ENCODE measurements around the gene PHF11. TPM values are rescaled to one million over a fixed set of nuclear protein-coding genes. Genes with fewer than 3 reads are reported as not detected.

Gene PHF11
- total RNA-seq, 6 experiments from 2014 or later = 17.6 to 31.0 (median 25.3) TPM

- no peak for DNase-seq
- Mint-ChIP-seq H3K4me1 (ENCODE audit: low read depth) (peaks cover 10% of the 10 kb centered on the region), H3K4me3 (no peak overlapping the region), H3K36me3 (ENCODE audit: low read depth) (peaks cover 29% of the 10 kb centered on the region), H3K27me3 (ENCODE audit: insufficient read depth) (no peaks in the 10 kb centered on the region), H3K9me3 (no peaks in the 10 kb centered on the region), H3K27ac (no peak overlapping the region)
- TF ChIP-seq CTCF (IDR thresholded peaks at IDR 0.05) = no peak
These were observed 40.6 kb downstream of the PHF11 start for GRCh38 chr13:49536144-49536873.

- no peak for TF ChIP-seq CTCF (IDR thresholded peaks at IDR 0.05)
- Mint-ChIP-seq H3K9me3 (no peaks in the 10 kb centered on the region), H3K4me3 (no peak overlapping the region), H3K27ac (no peak overlapping the region), H3K36me3 (ENCODE audit: low read depth) (peaks cover 24% of the 10 kb centered on the region), H3K4me1 (ENCODE audit: low read depth) (peaks cover 10% of the 10 kb centered on the region), H3K27me3 (ENCODE audit: insufficient read depth) (no peaks in the 10 kb centered on the region)
- DNase-seq = no peak
These were observed 42.7 kb downstream of the PHF11 start for GRCh38 chr13:49538404-49538803.

GRCh38 chr13:49539313-49539712 lies 43.6 kb downstream of the PHF11 start:
- no peaks in the 10 kb centered on the region for H3K9me3 Mint-ChIP-seq
- no peak overlapping the region for H3K4me3 Mint-ChIP-seq
- peaks cover 16% of the 10 kb centered on the region for H3K36me3 Mint-ChIP-seq (ENCODE audit: low read depth)
- H3K27ac Mint-ChIP-seq = no peak overlapping the region; the same call in 1 of the 2 replicates
- no peaks in the 10 kb centered on the region for H3K27me3 Mint-ChIP-seq (ENCODE audit: insufficient read depth)
- no peak for DNase-seq
- H3K4me1 Mint-ChIP-seq (ENCODE audit: low read depth) = peaks cover 10% of the 10 kb centered on the region
- TF ChIP-seq CTCF (IDR thresholded peaks at IDR 0.05) = no peak

GRCh38 chr13:49539746-49540145 lies 44.0 kb downstream of the PHF11 start:
- no peaks in the 10 kb centered on the region for H3K27me3 Mint-ChIP-seq (ENCODE audit: insufficient read depth)
- DNase-seq = no peak
- H3K9me3 Mint-ChIP-seq = no peaks in the 10 kb centered on the region
- H3K27ac Mint-ChIP-seq = no peak overlapping the region
- no peak overlapping the region for H3K4me3 Mint-ChIP-seq
- no peak for TF ChIP-seq CTCF (IDR thresholded peaks at IDR 0.05)
- H3K36me3 Mint-ChIP-seq (ENCODE audit: low read depth) = peaks cover 14% of the 10 kb centered on the region
- peaks cover 10% of the 10 kb centered on the region for H3K4me1 Mint-ChIP-seq (ENCODE audit: low read depth)

- peaks cover 14% of the 10 kb centered on the region for H3K36me3 Mint-ChIP-seq (ENCODE audit: low read depth)
- no peak for TF ChIP-seq CTCF (IDR thresholded peaks at IDR 0.05)
- H3K4me1 Mint-ChIP-seq (ENCODE audit: low read depth) = peaks cover 10% of the 10 kb centered on the region
- H3K27ac Mint-ChIP-seq = no peak overlapping the region; the same call in 1 of the 2 replicates
- H3K9me3 Mint-ChIP-seq = no peaks in the 10 kb centered on the region
- peak; percentile 16 for DNase-seq
- H3K4me3 Mint-ChIP-seq = peak overlapping the region; percentile 6; the same call in 1 of the 2 replicates
- H3K27me3 Mint-ChIP-seq (ENCODE audit: insufficient read depth) = no peaks in the 10 kb centered on the region
These were observed 44.8 kb downstream of the PHF11 start for GRCh38 chr13:49540552-49540951.
